ENCODE data around the gene C19orf67.
A peak's percentile ranks its signal among the peaks of the same experiment; 100 is the strongest.

C19orf67 gene

GRCh38 chr19:14031719-14032480 lies 53.7 kb downstream of the C19orf67 start, which contains the start of gene IL27RA:
Gene IL27RA, plus strand, starts transcription at chr19:14031762. Its CDS starts 111 bp downstream, at chr19:14031873.
- peak within 1 kb of the TSS; percentile 96 for H3K4me3 Mint-ChIP-seq
- DNase-seq, result peak; percentile 91
- H3K27ac Mint-ChIP-seq, result peak within 1 kb of the TSS; percentile 92
- CTCF ChIA-PET, result interaction anchor here (0.8 to 2.3 kb wide), 13 partner anchors 8 to 152 kb away, joined by 3 to 12 read pairs (median 3); partner anchors contain the start of gene MISP3
- peaks cover 42% of the 10 kb centered on the region for H3K4me1 Mint-ChIP-seq
- peaks cover 15% of the 10 kb centered on the region for H3K36me3 Mint-ChIP-seq
- peaks cover 30% of the 10 kb centered on the region for H3K27me3 Mint-ChIP-seq
- no peaks in the 10 kb centered on the region for H3K9me3 Mint-ChIP-seq

Measured in activated naive CD4-positive, alpha-beta T cell treated with anti-CD3 and anti-CD28 coated beads, Interleukin-2, amount 10 ng/mL, durations not matched to agents 7 days and 5 days (primary cell).